ACC112 (cell line): ENCODE measurements around the gene TNNI3.
"Not testable (repeated sequence)": the region's sequence is repeated elsewhere in the genome, so short reads cannot be mapped to it uniquely, and the experiment has no call there.

ENCODE experiments used
- H2AFZ ChIP-seq: fragments of 200-600 bp; sonication (generic); one replicate; pipeline ENCODE4 v1.6.0; 2017; ENCODE audit warnings: antibody characterized with exemption, low read length; ENCODE audit not compliant: unreplicated experiment
- H3K27ac ChIP-seq: fragments of 200-600 bp; sonication (generic); 2 replicates; pipeline ENCODE4 v1.5.1; 2014; ENCODE audit warnings: low read depth, mild to moderate bottlenecking, antibody characterized with exemption, low read length, moderate library complexity
- H3K27me3 ChIP-seq: fragments of 200-600 bp; sonication (generic); 2 replicates; pipeline ENCODE4 v1.6.1; 2014; ENCODE audit warnings: mild to moderate bottlenecking, antibody characterized with exemption, low read length, moderate library complexity, mixed read lengths; ENCODE audit not compliant: insufficient read depth
- H3K36me3 ChIP-seq: fragments of 200-600 bp; sonication (generic); 2 replicates; pipeline ENCODE4 v1.6.1; 2016; ENCODE audit warnings: mild to moderate bottlenecking, antibody characterized with exemption, low read length, moderate library complexity, mixed read lengths; ENCODE audit not compliant: insufficient read depth
- H3K4me1 ChIP-seq: fragments of 200-600 bp; sonication (generic); one replicate; pipeline ENCODE4 v1.6.1; 2016; ENCODE audit warnings: low read length, mixed read lengths; ENCODE audit not compliant: insufficient read depth, unreplicated experiment, control insufficient read depth
- H3K4me3 ChIP-seq: fragments of 200-600 bp; sonication (generic); 2 replicates; pipeline ENCODE4 v1.5.1; 2014; ENCODE audit warnings: mild to moderate bottlenecking, low read depth, low read length
- H3K79me2 ChIP-seq: fragments of 200-600 bp; sonication (generic); one replicate; pipeline ENCODE4 v1.6.0; 2016; ENCODE audit warnings: low read length; ENCODE audit not compliant: control insufficient read depth, unreplicated experiment, insufficient read depth

The TNNI3 gene

DNA sequence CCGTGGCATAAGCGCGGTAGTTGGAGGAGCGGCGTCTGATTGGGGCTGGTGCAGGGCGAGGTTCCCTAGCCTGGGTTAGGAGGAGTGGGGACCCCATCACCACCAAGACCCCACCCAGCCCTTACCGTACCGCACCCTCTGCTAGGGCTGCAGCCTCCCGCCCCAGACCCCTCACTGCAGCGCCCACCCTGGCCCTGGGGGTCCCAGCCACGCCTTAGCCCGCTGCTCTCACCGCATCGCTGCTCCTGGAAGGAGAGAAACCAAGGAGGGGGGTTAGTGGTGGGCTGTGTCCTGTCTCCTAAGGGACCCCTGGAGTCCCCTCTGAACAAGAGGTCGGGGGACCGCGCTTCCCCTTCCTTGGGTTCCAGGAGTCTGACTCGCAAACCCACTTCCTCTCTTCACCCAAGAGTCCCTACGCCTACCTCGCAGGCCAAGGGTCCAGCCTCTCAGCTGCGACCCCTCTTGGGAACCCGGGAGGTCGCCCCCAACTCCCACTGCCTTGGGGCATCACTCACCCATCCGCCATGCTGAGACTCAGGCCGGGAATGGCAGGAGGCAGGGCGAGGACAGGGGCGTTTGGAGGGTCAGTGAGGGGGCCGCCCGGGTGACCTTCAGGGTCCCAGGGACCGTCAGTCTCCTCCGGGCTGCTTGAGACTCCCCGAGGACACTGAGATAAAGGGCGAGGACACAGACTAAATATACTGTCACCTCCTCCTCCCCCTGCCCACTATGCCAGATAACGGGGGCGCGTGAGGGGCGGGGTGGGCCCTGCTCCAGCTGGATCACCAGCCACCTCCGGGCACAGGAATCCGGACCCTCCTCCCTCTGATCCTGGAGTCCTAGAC, at the start of gene TNNI3:
Gene TNNI3 (minus strand): TSS at position 669 of the 845 bp plus-strand sequence. CDS start 143 bp downstream, at position 526.
- peaks cover 25% of the 10 kb centered on the region for H3K27me3 ChIP-seq
- H3K4me3 ChIP-seq, result no peak within 1 kb of the TSS
- no peak within 1 kb of the TSS for H2AFZ ChIP-seq
- no peaks in the 10 kb centered on the region for H3K79me2 ChIP-seq
- H3K36me3 ChIP-seq, result no peaks in the 10 kb centered on the region
- H3K27ac ChIP-seq, result no peak within 1 kb of the TSS
- peaks cover 16% of the 10 kb centered on the region for H3K4me1 ChIP-seq

DNA sequence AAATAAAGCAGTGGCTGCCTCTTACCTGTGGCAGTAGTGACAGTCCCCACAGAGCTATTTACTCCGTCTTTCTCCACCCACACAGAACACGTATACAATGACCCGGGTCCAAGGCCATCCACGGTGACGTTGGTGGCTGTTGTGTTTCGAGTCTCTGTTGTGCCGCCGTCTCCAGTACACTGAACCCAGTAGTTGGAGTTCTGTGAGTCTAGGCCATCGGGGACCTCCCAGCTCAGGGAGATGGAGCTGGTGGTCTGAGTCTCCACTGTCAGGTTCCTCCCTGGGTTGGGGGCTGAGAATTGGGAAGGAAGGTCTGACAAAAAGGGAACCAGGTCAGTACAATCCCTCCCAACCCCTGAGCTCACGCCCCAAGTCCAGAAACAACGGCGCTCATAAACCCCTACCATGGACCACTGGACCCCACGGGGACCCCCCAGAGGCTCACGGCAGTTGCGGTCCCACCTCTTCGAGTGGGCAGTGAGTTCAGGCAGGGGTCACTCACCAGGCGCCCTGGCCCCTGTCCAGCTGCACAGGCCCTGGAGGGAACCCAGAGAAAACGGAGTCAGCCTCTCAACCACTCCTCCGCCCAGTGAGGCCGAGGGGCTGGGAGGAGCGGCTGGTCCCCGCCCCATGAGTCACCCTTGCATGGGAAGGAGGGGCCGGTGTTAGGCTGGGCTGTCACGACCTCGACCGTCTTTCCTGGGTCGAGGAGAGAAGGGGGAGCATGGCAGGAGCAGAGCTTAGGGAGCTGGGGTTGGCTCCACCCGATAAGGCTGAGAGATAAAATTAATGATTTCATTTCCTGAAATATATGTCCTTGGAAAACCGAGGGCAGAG, 49.4 kb upstream of the TNNI3 start:
- H3K27me3 ChIP-seq, result no peaks in the 10 kb centered on the region
- no peaks in the 10 kb centered on the region for H3K36me3 ChIP-seq
- H3K79me2 ChIP-seq, result no peaks in the 10 kb centered on the region
- peak overlapping the region; percentile 35 for H3K4me3 ChIP-seq
- no peak overlapping the region for H2AFZ ChIP-seq
- H3K4me1 ChIP-seq, result peaks cover 23% of the 10 kb centered on the region
- peak overlapping the region; percentile 19; the same call in 1 of the 2 replicates for H3K27ac ChIP-seq

DNA sequence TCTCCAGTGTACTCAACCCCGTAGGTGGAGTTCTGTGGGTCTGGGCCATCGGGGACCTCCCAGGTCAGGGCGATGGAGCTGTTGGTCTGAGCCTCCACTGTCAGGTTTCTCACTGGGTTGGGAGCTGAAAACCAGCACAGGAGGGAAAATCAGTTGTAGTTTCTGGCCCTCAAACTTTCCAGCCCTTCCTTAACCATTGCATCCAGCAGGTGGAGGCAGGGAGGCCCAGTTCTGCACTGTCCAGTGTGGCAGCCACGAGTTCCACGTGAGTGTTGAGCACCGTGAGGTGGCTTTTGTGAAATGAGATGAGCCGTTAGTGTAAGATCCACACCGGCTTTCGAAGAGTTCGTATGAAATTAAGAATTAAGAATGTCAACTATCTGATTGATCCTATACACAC, 44.7 kb upstream of the TNNI3 start:
- H3K36me3 ChIP-seq, H3K4me1 ChIP-seq, H3K27me3 ChIP-seq, H2AFZ ChIP-seq, H3K79me2 ChIP-seq, H3K4me3 ChIP-seq, H3K27ac ChIP-seq: not testable (repeated sequence)

DNA sequence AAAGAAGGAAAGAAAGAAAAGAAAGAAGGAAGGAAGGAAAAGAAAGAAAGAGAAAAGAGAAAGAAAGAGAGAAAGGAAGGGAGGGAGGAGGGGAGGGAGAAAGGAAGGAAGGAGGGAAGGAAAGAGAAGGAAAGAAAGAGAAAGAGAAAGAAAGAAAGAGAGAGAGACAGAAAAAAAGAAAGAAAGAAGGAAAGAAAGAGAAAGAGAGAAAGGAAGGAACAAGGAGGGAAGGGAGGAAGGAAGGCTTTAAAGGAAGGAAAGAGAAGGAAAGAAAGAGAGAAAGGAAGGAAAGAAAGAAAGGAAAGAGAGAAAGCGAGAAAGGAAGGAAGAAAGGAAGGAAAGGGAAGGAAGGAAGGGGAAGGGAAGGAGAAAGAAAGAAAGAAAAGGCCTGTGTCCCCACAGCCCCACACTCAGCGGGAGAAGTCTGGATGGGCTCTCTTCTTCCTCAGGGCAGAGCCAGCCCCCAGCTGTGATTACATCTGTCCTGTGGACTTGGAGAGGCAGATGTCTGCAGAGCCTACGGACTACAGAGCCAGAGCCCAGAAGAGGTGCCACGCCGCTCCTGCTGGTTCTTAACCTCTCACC, 42.2 kb upstream of the TNNI3 start:
- H3K79me2 ChIP-seq, result no peaks in the 10 kb centered on the region
- no peak overlapping the region for H3K4me3 ChIP-seq
- H3K27me3 ChIP-seq, result no peaks in the 10 kb centered on the region
- H2AFZ ChIP-seq, result no peak overlapping the region
- H3K27ac ChIP-seq, result no peak overlapping the region
- no peaks in the 10 kb centered on the region for H3K4me1 ChIP-seq
- H3K36me3 ChIP-seq, result no peaks in the 10 kb centered on the region

DNA sequence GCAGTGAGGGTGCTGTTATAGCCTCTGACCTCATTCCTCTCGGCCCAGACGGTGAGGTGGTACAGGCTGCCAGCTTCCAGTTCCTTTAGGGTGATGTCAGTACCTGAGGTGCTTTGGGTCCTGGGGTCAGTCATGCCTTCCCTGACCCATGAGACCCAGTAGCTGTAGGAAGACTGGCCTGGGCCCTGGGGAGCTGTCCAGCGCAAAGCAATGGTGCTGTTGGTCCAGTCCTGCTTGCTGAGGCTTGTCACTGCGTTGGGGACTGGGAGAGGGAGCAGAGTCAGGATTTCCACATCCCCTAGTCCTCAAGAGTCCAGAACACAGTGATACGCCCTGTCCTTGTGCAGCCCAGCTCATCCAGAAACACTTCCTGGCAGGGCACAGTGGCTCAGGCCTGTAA, 41.1 kb upstream of the TNNI3 start:
- no peaks in the 10 kb centered on the region for H3K4me1 ChIP-seq
- H3K27ac ChIP-seq, result no peak overlapping the region
- H2AFZ ChIP-seq, result no peak overlapping the region
- H3K27me3 ChIP-seq, result no peaks in the 10 kb centered on the region
- no peak overlapping the region for H3K4me3 ChIP-seq
- no peaks in the 10 kb centered on the region for H3K79me2 ChIP-seq
- no peaks in the 10 kb centered on the region for H3K36me3 ChIP-seq

DNA sequence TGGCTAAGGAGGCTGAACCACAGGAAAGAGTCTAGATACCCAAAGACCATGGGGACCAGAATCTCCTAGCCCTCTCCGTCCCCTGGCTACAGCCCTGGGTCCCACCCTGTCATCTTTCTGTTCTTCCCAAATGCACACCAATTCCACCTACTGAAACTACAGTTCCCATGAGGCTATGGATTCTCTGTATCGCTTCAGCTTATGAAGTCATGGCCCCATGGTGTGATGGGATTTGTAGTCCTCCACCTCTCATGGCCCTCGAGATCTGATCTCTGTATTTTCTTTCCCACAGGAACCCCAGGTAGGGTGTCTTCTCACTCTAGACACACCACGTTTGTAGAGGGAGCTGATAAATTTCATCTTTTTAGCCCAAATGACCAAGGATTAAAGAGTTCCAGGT, 40.0 kb upstream of the TNNI3 start:
- no peak overlapping the region for H3K27ac ChIP-seq
- no peaks in the 10 kb centered on the region for H3K36me3 ChIP-seq
- H2AFZ ChIP-seq, result no peak overlapping the region
- no peaks in the 10 kb centered on the region for H3K27me3 ChIP-seq
- no peak overlapping the region for H3K4me3 ChIP-seq
- no peaks in the 10 kb centered on the region for H3K79me2 ChIP-seq
- H3K4me1 ChIP-seq, result no peaks in the 10 kb centered on the region

DNA sequence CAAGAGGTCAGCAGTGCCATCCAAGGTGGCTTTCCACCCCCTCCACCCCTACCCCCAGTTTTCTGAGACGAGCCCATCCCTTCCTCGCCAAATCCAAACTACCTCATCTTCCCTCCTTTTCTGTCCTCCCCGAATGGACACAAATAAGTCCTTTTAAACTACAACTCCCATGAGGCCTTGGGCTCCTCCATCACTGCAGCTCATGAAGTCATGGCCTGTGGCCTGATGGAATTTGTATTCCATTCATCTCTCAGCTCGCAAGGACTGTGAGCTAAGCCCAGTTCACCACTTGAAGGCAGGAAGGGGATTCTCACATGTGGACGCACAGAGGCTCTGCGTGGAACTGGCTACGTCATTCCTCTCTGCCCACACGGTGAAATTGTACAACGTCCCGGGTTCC, 39.3 kb upstream of the TNNI3 start:
- Histone ChIP-seq H3K79me2 (no peaks in the 10 kb centered on the region), H3K36me3 (no peaks in the 10 kb centered on the region), H3K27me3 (no peaks in the 10 kb centered on the region), H3K27ac (no peak overlapping the region), H3K4me1 (no peaks in the 10 kb centered on the region), H3K4me3 (no peak overlapping the region), H2AFZ (no peak overlapping the region)

DNA sequence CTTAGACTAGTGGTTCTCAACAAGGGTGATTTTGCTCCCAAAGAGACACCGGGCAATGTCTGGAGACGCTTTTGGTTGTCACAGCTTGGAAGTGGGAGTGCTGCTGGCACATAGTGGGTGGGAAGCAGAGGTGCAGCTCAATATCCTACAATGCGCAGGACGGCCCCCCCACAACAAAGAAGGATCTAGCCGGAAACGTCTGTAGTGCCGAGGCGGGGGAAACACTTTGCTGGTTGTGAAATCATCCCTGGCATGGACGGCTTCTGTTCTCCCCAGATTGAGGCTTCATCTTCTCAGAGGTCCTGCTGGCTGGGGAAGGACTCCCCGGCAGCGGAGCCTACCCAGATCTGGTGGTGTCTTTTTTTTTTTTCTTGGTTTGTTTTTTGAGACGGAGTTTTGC, 35.9 kb upstream of the TNNI3 start:
- no peaks in the 10 kb centered on the region for H3K36me3 ChIP-seq
- H3K4me3 ChIP-seq, result no peak overlapping the region
- no peaks in the 10 kb centered on the region for H3K4me1 ChIP-seq
- H3K27me3 ChIP-seq, result no peaks in the 10 kb centered on the region
- H3K79me2 ChIP-seq, result no peaks in the 10 kb centered on the region
- no peak overlapping the region for H3K27ac ChIP-seq
- H2AFZ ChIP-seq, result no peak overlapping the region

DNA sequence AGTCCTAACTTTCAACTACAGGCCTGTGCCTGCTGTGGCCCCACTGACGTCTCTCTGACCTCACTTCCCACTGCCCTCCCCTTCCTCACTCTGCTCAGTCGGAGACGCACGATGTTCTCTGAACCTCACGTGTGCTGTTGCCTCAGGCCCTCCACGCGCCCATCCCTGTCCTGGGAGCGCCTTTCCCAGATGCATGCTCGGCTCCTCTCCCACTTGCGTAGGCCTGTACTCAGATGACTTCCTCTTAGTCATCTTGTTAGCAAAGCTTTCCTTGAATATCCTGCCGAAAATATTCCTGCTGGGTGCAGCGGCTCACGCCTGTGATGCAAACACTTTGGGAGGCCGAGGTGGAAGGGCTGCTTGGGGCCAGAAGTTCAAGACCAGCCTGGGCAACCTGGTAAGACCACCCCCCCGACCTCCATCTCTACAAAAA, 31.9 kb upstream of the TNNI3 start:
- no peak overlapping the region for H3K4me3 ChIP-seq
- H3K27ac ChIP-seq, result peak overlapping the region; percentile 83
- H2AFZ ChIP-seq, result no peak overlapping the region
- H3K36me3 ChIP-seq, result no peaks in the 10 kb centered on the region
- H3K27me3 ChIP-seq, result 0 out of 2 replicates have a peak, but pooled peaks cover 4% of the 10 kb centered on the region
- H3K4me1 ChIP-seq, result no peaks in the 10 kb centered on the region
- H3K79me2 ChIP-seq, result no peaks in the 10 kb centered on the region

DNA sequence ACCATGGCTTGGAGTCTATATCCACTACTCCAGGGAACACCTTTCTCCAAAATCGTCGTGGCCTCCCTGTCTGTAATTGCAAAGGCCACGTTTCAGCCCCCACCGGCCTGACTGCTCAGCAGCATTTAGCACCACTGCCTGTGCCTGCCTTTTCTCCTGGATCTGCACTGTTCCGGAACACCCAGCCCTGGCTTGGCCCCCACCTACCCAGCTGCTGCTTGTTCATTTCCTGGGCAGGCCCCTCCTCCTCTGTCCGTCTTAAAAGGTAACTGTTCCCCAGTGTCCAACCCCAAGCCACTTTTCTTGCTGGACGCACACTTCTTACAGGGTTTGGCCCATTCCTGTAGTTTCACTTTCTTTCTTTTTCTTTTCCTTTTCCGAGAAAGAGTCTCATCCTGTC, 31.1 kb upstream of the TNNI3 start:
- H3K4me1 ChIP-seq, result no peaks in the 10 kb centered on the region
- H3K79me2 ChIP-seq, result no peaks in the 10 kb centered on the region
- H3K36me3 ChIP-seq, result no peaks in the 10 kb centered on the region
- no peak overlapping the region for H3K4me3 ChIP-seq
- 0 out of 2 replicates have a peak, but pooled peaks cover 4% of the 10 kb centered on the region for H3K27me3 ChIP-seq
- H2AFZ ChIP-seq, result no peak overlapping the region
- H3K27ac ChIP-seq, result peak overlapping the region; percentile 83
